Stimulated activated CD8-positive, alpha-beta memory T cell treated with anti-CD3 and anti-CD28 coated beads, Interleukin-4, amount 100 ng/mL, for 4 hours (primary cell): ENCODE measurements around the gene SUSD1.

ENCODE experiments used
- DNase-seq, 2 donors: peaks; one replicate each; pipeline ENCODE4 v3.0.0-alpha.2; 2020; ENCODE audit warnings: low read depth in 2 of 2, low spot score in 1 of 2

Gene SUSD1

GRCh38 chr9:112072721-112073638 is 102.1 kb downstream of the SUSD1 start:
- DNase-seq: no peak

- no peak for DNase-seq
Observed at GRCh38 chr9:112069318-112070169, 105.6 kb downstream of the SUSD1 start.

- no peak for DNase-seq
Observed at GRCh38 chr9:112065806-112066606, 109.1 kb downstream of the SUSD1 start.

- DNase-seq: no peak
Observed at GRCh38 chr9:112064871-112065270, 110.2 kb downstream of the SUSD1 start.

GRCh38 chr9:112063586-112063985 is 111.5 kb downstream of the SUSD1 start:
- DNase-seq: no peak

- DNase-seq: no peak
Observed at GRCh38 chr9:112063151-112063550, 111.9 kb downstream of the SUSD1 start.

GRCh38 chr9:112061152-112061740 is 113.9 kb downstream of the SUSD1 start:
- DNase-seq: peak in 1 of 2 donors; percentile 1

GRCh38 chr9:112059966-112060320 is 115.2 kb downstream of the SUSD1 start:
- DNase-seq: no peak

- no peak for DNase-seq
Observed at GRCh38 chr9:112059145-112059965, 115.7 kb downstream of the SUSD1 start.

- no peak for DNase-seq
Observed at GRCh38 chr9:112056996-112057395, 118.1 kb downstream of the SUSD1 start.

- DNase-seq: no peak
Observed at GRCh38 chr9:112054916-112055315, 120.2 kb downstream of the SUSD1 start.

GRCh38 chr9:112051812-112052211 is 123.3 kb downstream of the SUSD1 start:
- DNase-seq: no peak

GRCh38 chr9:112050544-112051475 is 124.3 kb downstream of the SUSD1 start:
- no peak for DNase-seq

GRCh38 chr9:112049811-112050516 is 125.1 kb downstream of the SUSD1 start:
- DNase-seq: no peak

- no peak for DNase-seq
Observed at GRCh38 chr9:112048924-112049691, 126.0 kb downstream of the SUSD1 start.

- DNase-seq: no peak
Observed at GRCh38 chr9:112047538-112048066, 127.5 kb downstream of the SUSD1 start.

- DNase-seq: no peak
Observed at GRCh38 chr9:112046181-112046580, 128.9 kb downstream of the SUSD1 start.
